HuH-7 (cell line): Measurements from ENCODE around the gene SMIM21.

Source experiments
- DNase-seq: peaks from one replicate; pipeline ENCODE4 v3.0.0; 2011; ENCODE audit warnings: low spot score

SMIM21 gene

GRCh38 chr18:75376004-75376403, 51.5 kb downstream of the SMIM21 start:
- no peak for DNase-seq

GRCh38 chr18:75375341-75375740, 52.2 kb downstream of the SMIM21 start:
- DNase-seq = no peak

GRCh38 chr18:75374466-75374865, 53.0 kb downstream of the SMIM21 start:
- DNase-seq = no peak

- no peak for DNase-seq
Observed at GRCh38 chr18:75369026-75369721, 58.3 kb downstream of the SMIM21 start.

GRCh38 chr18:75365837-75366236, 61.7 kb downstream of the SMIM21 start:
- DNase-seq = no peak

DNA sequence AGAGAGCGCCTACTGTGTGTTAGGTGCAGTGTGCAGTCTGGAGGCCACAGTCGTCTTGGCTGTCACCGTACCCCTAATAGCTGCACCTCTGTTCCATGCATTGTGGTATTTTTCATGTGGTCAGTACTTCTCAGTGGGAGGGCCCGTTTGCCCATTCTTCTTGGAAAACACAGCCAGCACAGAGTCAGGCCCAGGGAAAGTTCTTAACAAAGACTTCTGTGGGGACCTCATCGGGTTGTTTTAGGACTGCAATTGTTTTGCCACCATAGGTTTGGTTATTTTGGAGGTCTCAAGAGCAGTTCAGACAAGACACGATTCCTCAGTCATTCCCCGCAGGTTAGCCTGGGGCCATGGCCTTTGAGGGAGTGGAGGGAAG, 62.3 kb downstream of the SMIM21 start:
- DNase-seq = no peak

- DNase-seq = no peak
Observed at GRCh38 chr18:75364512-75365253, 62.8 kb downstream of the SMIM21 start.

DNA sequence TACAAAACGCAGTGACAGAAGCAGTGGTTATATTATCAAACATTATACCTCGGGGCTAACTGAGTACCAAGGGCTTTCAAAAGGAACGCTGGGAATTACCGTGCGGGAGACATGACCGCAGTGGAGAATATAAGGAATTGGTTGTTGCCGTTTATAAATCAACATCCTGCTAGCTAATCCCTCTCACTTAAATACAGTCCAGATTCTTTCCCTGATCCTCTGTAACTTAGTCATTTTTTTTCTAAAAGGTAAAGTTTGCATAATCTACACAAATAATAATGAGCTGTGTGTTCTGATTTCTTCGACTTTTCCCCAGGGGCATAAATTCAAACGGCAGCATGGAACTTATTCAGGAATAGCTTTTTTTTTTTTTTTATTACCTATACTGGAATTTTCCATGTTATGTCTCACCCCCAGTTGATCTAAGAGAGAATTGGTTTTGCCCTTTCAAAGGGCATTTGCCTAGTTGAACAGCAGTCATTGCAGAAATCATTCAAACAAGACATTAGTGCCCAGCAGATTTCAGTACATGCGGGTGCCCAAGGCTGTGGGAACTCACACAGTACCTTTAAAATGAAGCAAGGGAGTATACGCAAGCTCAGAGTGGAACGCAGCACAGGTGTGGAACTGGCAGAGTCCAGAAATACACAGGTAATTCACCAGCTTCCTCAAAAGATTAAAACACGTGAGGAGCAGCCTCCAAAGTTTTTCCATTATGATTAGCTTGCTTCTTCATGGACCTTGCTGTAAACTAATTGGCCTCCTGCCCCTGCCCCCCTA, 63.9 kb downstream of the SMIM21 start:
- DNase-seq = no peak

GRCh38 chr18:75362435-75362834, 65.1 kb downstream of the SMIM21 start:
- DNase-seq = no peak

GRCh38 chr18:75360941-75361340, 66.6 kb downstream of the SMIM21 start:
- no peak for DNase-seq

DNA sequence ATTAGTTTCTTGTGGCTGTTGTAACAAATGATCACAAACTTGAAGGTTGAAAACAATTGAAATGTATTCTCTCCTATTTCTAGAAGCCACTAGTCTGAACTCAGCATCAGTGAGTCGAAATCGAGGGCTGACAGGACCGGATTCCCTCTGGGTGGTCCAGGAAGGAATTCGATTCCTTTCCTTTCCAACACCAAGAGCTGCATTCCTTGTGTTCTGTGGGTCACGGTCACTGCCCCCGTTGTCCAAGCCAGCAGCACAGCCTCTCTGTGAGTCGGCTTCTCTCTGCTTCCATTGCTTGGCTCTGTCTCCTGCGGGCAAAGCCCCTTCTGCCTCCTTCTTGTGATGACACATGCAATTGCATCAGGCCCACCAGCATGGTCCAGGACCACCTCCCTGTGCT, 67.3 kb downstream of the SMIM21 start:
- DNase-seq = no peak
